ENCODE measurements around the gene HSD17B1. TPM values are rescaled to one million over a fixed set of nuclear protein-coding genes. Genes with fewer than 3 reads are reported as not detected.
A peak's percentile ranks its signal among the peaks of the same experiment; 100 is the strongest.

The HSD17B1 gene
- total and polyA plus RNA-seq, 2 of the 13 experiments (the other 11 are each of a cell fraction or from before 2014, with no cell fraction given): 0.54 to 0.93 TPM

- no peak for TF ChIP-seq HES4 (CRISPR knock-in tag; IDR thresholded peaks at IDR 0.05; ENCODE audit: borderline replicate concordance)
- peak; percentile 9; the same call in 1 of the 2 replicates for TF ChIP-seq YEATS2 (CRISPR knock-in tag; IDR thresholded peaks at IDR 0.05; ENCODE audit: borderline replicate concordance)
- no peak for TF ChIP-seq ZNF562 (CRISPR knock-in tag; IDR thresholded peaks at IDR 0.05; ENCODE audit: borderline replicate concordance)
- TF ChIP-seq ZNF530 (CRISPR knock-in tag; IDR thresholded peaks at IDR 0.05; ENCODE audit: low read depth): no peak
- peak; percentile 80 for TF ChIP-seq SIX4 (CRISPR knock-in tag; IDR thresholded peaks at IDR 0.05)
- TF ChIP-seq, protein P1, sequence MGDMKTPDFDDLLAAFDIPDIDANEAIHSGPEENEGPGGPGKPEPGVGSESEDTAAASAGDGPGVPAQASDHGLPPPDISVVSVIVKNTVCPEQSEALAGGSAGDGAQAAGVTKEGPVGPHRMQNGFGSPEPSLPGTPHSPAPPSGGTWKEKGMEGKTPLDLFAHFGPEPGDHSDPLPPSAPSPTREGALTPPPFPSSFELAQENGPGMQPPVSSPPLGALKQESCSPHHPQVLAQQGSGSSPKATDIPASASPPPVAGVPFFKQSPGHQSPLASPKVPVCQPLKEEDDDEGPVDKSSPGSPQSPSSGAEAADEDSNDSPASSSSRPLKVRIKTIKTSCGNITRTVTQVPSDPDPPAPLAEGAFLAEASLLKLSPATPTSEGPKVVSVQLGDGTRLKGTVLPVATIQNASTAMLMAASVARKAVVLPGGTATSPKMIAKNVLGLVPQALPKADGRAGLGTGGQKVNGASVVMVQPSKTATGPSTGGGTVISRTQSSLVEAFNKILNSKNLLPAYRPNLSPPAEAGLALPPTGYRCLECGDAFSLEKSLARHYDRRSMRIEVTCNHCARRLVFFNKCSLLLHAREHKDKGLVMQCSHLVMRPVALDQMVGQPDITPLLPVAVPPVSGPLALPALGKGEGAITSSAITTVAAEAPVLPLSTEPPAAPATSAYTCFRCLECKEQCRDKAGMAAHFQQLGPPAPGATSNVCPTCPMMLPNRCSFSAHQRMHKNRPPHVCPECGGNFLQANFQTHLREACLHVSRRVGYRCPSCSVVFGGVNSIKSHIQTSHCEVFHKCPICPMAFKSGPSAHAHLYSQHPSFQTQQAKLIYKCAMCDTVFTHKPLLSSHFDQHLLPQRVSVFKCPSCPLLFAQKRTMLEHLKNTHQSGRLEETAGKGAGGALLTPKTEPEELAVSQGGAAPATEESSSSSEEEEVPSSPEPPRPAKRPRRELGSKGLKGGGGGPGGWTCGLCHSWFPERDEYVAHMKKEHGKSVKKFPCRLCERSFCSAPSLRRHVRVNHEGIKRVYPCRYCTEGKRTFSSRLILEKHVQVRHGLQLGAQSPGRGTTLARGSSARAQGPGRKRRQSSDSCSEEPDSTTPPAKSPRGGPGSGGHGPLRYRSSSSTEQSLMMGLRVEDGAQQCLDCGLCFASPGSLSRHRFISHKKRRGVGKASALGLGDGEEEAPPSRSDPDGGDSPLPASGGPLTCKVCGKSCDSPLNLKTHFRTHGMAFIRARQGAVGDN (CRISPR knock-in tag; IDR thresholded peaks at IDR 0.05): peak; percentile 77; the same call in 1 of the 2 replicates
- TF ChIP-seq KDM4B (CRISPR knock-in tag; IDR thresholded peaks at IDR 0.05): peak; percentile 62; the same call in 1 of the 2 replicates
- 0 out of 2 replicates have a peak, but pooled peaks have one; percentile 27 for TF ChIP-seq ZNF652 (CRISPR knock-in tag; IDR thresholded peaks at IDR 0.05; ENCODE audit: borderline replicate concordance, low read depth)
- no peak; the same call in 1 of the 2 replicates for TF ChIP-seq ZNF639 (CRISPR knock-in tag; conservative IDR thresholded peaks at IDR 0.05)
- TF ChIP-seq SKI (IDR thresholded peaks at IDR 0.05; ENCODE audit: partially characterized antibody): peak; percentile 92
- TF ChIP-seq ARNT2 (CRISPR knock-in tag; IDR thresholded peaks at IDR 0.05; ENCODE audit: low read depth): no peak
- peak; percentile 12; the same call in 1 of the 2 replicates for TF ChIP-seq NFYB (CRISPR knock-in tag; IDR thresholded peaks at IDR 0.05)
- TF ChIP-seq, protein P2, sequence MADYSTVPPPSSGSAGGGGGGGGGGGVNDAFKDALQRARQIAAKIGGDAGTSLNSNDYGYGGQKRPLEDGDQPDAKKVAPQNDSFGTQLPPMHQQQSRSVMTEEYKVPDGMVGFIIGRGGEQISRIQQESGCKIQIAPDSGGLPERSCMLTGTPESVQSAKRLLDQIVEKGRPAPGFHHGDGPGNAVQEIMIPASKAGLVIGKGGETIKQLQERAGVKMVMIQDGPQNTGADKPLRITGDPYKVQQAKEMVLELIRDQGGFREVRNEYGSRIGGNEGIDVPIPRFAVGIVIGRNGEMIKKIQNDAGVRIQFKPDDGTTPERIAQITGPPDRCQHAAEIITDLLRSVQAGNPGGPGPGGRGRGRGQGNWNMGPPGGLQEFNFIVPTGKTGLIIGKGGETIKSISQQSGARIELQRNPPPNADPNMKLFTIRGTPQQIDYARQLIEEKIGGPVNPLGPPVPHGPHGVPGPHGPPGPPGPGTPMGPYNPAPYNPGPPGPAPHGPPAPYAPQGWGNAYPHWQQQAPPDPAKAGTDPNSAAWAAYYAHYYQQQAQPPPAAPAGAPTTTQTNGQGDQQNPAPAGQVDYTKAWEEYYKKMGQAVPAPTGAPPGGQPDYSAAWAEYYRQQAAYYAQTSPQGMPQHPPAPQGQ (CRISPR knock-in tag; IDR thresholded peaks at IDR 0.05; ENCODE audit: borderline replicate concordance): no peak; the same call in 1 of the 2 replicates
- TF ChIP-seq ZNF615 (CRISPR knock-in tag; IDR thresholded peaks at IDR 0.05; ENCODE audit: borderline replicate concordance): no peak
Measured at GRCh38 chr17:42530952-42531454, 21.7 kb upstream of the HSD17B1 start (continued).
